H1 (cell line): ENCODE measurements around the gene MAPK8IP3. TPM values are rescaled to one million over a fixed set of nuclear protein-coding genes. Genes with fewer than 3 reads are reported as not detected.
A peak's percentile ranks its signal among the peaks of the same experiment; 100 is the strongest.

Source experiments
- CTCF ChIA-PET: fragments of 300-600 bp; sonication (Branson Sonifier 250); formaldehyde crosslinking; loops from one replicate; lab custom pipeline; 2021; ENCODE audit not compliant: partially characterized antibody; lab: Charles Lee
- POLR2A ChIA-PET: fragments of 300-600 bp; sonication (Branson Sonifier 250); formaldehyde crosslinking; loops from one replicate; lab custom pipeline; 2021; ENCODE audit warnings: inconsistent platforms; ENCODE audit not compliant: partially characterized antibody; lab: Charles Lee
- DNase-seq, 2 experiments: peaks; one replicate each; pipeline versions ENCODE4 v3.0.0 to v3.0.0-alpha.2; 2010 to 2022; ENCODE audit warnings: low spot score in 2 of 2, low read depth in 1 of 2, mixed read lengths in 1 of 2
- FAIRE-seq: peaks from 2 replicates; lab custom pipeline; 2011; peaks lifted over from hg19 to GRCh38; lab: Jason Lieb, UNC
- H2AFZ ChIP-seq: 2 replicates; pipeline ENCODE4 v1.8.1; 2012; ENCODE audit warnings: low read length, inconsistent platforms
- H2AK5ac ChIP-seq: 2 replicates; pipeline ENCODE4 v1.6.1; 2013; ENCODE audit warnings: low read depth, low read length
- H2BK120ac ChIP-seq: replicated peaks from 2 replicates; pipeline ENCODE3; 2013; ENCODE audit warnings: low read depth, low read length, inconsistent platforms
- H2BK12ac ChIP-seq: 2 replicates; pipeline ENCODE4 v1.6.1; 2013; ENCODE audit warnings: low read depth, low read length
- H2BK15ac ChIP-seq: 2 replicates; pipeline ENCODE4 v1.6.1; 2013; ENCODE audit warnings: low read length
- H2BK20ac ChIP-seq: 2 replicates; pipeline ENCODE4 v1.6.1; 2013; ENCODE audit warnings: low read length
- H2BK5ac ChIP-seq: 2 replicates; pipeline ENCODE4 v1.6.1; 2013; ENCODE audit warnings: low read depth, low read length
- H3K14ac ChIP-seq: 2 replicates; pipeline ENCODE4 v1.6.1; 2013; ENCODE audit warnings: inconsistent platforms; ENCODE audit not compliant: insufficient read length
- H3K18ac ChIP-seq: 2 replicates; pipeline ENCODE4 v1.6.1; 2013; ENCODE audit warnings: low read length; ENCODE audit errors: extremely low read depth
- H3K23ac ChIP-seq: 2 replicates; pipeline ENCODE4 v1.6.1; 2013; ENCODE audit warnings: inconsistent platforms; ENCODE audit not compliant: insufficient read length
- H3K23me2 ChIP-seq: 2 replicates; pipeline ENCODE4 v1.6.1; 2013; ENCODE audit warnings: low read depth, low read length
- H3K27ac ChIP-seq: 2 replicates; pipeline ENCODE4 v1.6.1; 2011; ENCODE audit warnings: low read depth, low read length, inconsistent platforms
- H3K27me3 ChIP-seq, 4 experiments: replicated peaks in 1 of 4; 1 replicate in 1 of 4; 2 replicates in 3 of 4; pipeline versions ENCODE4 v1.6.1 to v1.8.1; 2011 to 2013; ENCODE audit warnings: low read length in 3 of 4, mild to moderate bottlenecking in 3 of 4, inconsistent platforms in 2 of 4, mixed read lengths in 2 of 4, moderate library complexity in 1 of 4; ENCODE audit not compliant: control insufficient read depth in 3 of 4, insufficient read depth in 3 of 4; ENCODE audit errors: extremely low read depth in 1 of 4
- H3K36me3 ChIP-seq, 4 experiments: 2 replicates each; pipeline versions ENCODE4 v1.6.1 to v1.8.1; 2011 to 2013; ENCODE audit warnings: mild to moderate bottlenecking in 4 of 4, low read length in 3 of 4, moderate library complexity in 2 of 4, control low read depth in 1 of 4, inconsistent platforms in 1 of 4; ENCODE audit not compliant: insufficient read depth in 4 of 4, control insufficient read depth in 2 of 4
- H3K4ac ChIP-seq: replicated peaks from 2 replicates; pipeline ENCODE3; 2013; ENCODE audit warnings: low read length, low read depth, mixed read lengths, inconsistent platforms; ENCODE audit not compliant: insufficient read length
- H3K4me1 ChIP-seq, 4 experiments: replicated peaks in 1 of 4; 1 replicate in 1 of 4; 2 replicates in 3 of 4; pipeline versions ENCODE4 v1.6.1 to v1.8.1; 2011 to 2013; ENCODE audit warnings: low read length in 3 of 4, inconsistent platforms in 2 of 4, mixed read lengths in 1 of 4; ENCODE audit not compliant: insufficient read depth in 4 of 4, control insufficient read depth in 3 of 4
- H3K4me2 ChIP-seq, 2 experiments: 2 replicates each; pipeline versions ENCODE4 v1.6.1 to v1.8.1; 2011 to 2013; ENCODE audit warnings: low read depth in 2 of 2, low read length in 2 of 2, control low read depth in 1 of 2, inconsistent platforms in 1 of 2, mild to moderate bottlenecking in 1 of 2; ENCODE audit not compliant: insufficient read depth in 1 of 2
- H3K4me3 ChIP-seq, 4 experiments: fragments of 200-600, 300-600 bp in 1 of 4; sonication (generic), shearing (Covaris generic), sonication (Bioruptor Twin) in 1 of 4; 2 replicates each; pipeline versions ENCODE4 v1.5.1 to v1.8.1; 2011 to 2016; ENCODE audit warnings: low read length in 4 of 4, low read depth in 3 of 4, control low read depth in 2 of 4, inconsistent platforms in 2 of 4, mild to moderate bottlenecking in 2 of 4, mixed read lengths in 1 of 4, moderate library complexity in 1 of 4; ENCODE audit not compliant: insufficient read depth in 2 of 4; ENCODE audit errors: extremely low read depth in 1 of 4
- H3K56ac ChIP-seq: replicated peaks from 2 replicates; pipeline ENCODE3; 2013; ENCODE audit warnings: low read depth, mild to moderate bottlenecking, mixed read lengths, low read length, inconsistent platforms; ENCODE audit not compliant: insufficient read length
- H3K79me1 ChIP-seq: 2 replicates; pipeline ENCODE4 v1.6.1; 2013; ENCODE audit warnings: low read depth, low read length, control low read depth
- H3K79me2 ChIP-seq, 2 experiments: 2 replicates each; pipeline versions ENCODE4 v1.6.1 to v1.8.1; 2012 to 2013; ENCODE audit warnings: low read length in 2 of 2, mild to moderate bottlenecking in 2 of 2, inconsistent platforms in 1 of 2; ENCODE audit not compliant: insufficient read depth in 2 of 2, control insufficient read depth in 1 of 2
- H3K9ac ChIP-seq, 4 experiments: replicated peaks in 1 of 4; 1 replicate in 1 of 4; 2 replicates in 3 of 4; pipeline versions ENCODE4 v1.6.1 to v1.8.1; 2011 to 2013; ENCODE audit warnings: low read depth in 3 of 4, low read length in 3 of 4, control low read depth in 2 of 4, mild to moderate bottlenecking in 2 of 4, moderate library complexity in 2 of 4, inconsistent platforms in 1 of 4; ENCODE audit errors: extremely low read depth in 1 of 4
- H3K9me3 ChIP-seq, 2 experiments: 2 replicates each; pipeline versions ENCODE4 v1.6.1 to v1.8.1; 2012 to 2013; ENCODE audit warnings: mild to moderate bottlenecking in 2 of 2, moderate library complexity in 2 of 2, control low read depth in 1 of 2, inconsistent platforms in 1 of 2, low read depth in 1 of 2, low read length in 1 of 2, mixed read lengths in 1 of 2; ENCODE audit not compliant: insufficient read depth in 2 of 2
- H4K20me1 ChIP-seq, 2 experiments: replicated peaks in 1 of 2; 2 replicates each; pipeline versions ENCODE3 to v1.8.1; 2011 to 2013; ENCODE audit warnings: inconsistent platforms in 2 of 2, low read length in 2 of 2, mild to moderate bottlenecking in 1 of 2; ENCODE audit not compliant: insufficient read depth in 2 of 2, control insufficient read depth in 1 of 2
- H4K5ac ChIP-seq: 2 replicates; pipeline ENCODE4 v1.6.1; 2013; ENCODE audit warnings: low read length, low read depth, mixed read lengths, inconsistent platforms; ENCODE audit not compliant: insufficient read length
- H4K8ac ChIP-seq: 2 replicates; pipeline ENCODE4 v1.8.0; 2013; ENCODE audit warnings: mild to moderate bottlenecking, moderate library complexity, low read length, inconsistent platforms; ENCODE audit not compliant: insufficient read depth; ENCODE audit errors: extremely low read depth
- H4K91ac ChIP-seq: replicated peaks from 2 replicates; pipeline ENCODE3; 2013; ENCODE audit warnings: low read length, mixed read lengths, inconsistent platforms; ENCODE audit not compliant: insufficient read length
- SP2 ChIP-seq: IDR thresholded peaks from 2 replicates; pipeline ENCODE4 v1.6.1; 2012; ENCODE audit warnings: mild to moderate bottlenecking, low read length, inconsistent platforms
- TAF1 ChIP-seq: IDR thresholded peaks from 2 replicates; pipeline ENCODE4 v1.6.1; 2011; ENCODE audit warnings: mild to moderate bottlenecking, low read depth, low read length
- WGBS, 2 experiments: shearing (Covaris generic) in 1 of 2; methylation state at CpG; one replicate each; pipeline versions ENCODE4 v1.1.6 to v1.1.7; 2013 to 2015; ENCODE audit warnings: low lambda C conversion rate in 2 of 2, mixed read lengths in 2 of 2, inconsistent platforms in 1 of 2, low coverage in 1 of 2, missing lambda C conversion rate in 1 of 2; ENCODE audit not compliant: insufficient replicate concordance in 2 of 2, insufficient coverage in 1 of 2, insufficient read length in 1 of 2; ENCODE audit errors: extremely low coverage in 1 of 2, missing lambda C conversion rate in 1 of 2; 5-methylcytosine and 5-hydroxymethylcytosine counted together
- polyA plus RNA-seq, 7 experiments: library from polyadenylated mRNA; depleted of rRNA in 3 of 7; stranded (reverse) in 5 of 7; unstranded in 2 of 7; fragments of >200 nt in 5 of 7; fragments of 200-250 nt in 2 of 7; gene quantifications; 1 replicate in 5 of 7; 2 replicates in 1 of 7; 4 replicates in 1 of 7; pipeline versions ENCODE4 v1.2.1 to v1.2.3, GENCODE V29; 2011 to 2013; ENCODE audit warnings: missing spikeins in 2 of 7, mixed read lengths in 2 of 7
- total RNA-seq: library from RNA; stranded (reverse); fragmentation: NEBNext Ultra II Directional; extraction: Animal tissue kit (Norgen Biotek cat#: 25700); gene quantifications from 2 replicates; pipeline ENCODE4 v1.2.1, GENCODE V29; 2021

Gene MAPK8IP3
- total and polyA plus RNA-seq, 2 of the 8 experiments (the other 6 are each of a cell fraction or from before 2014, with no cell fraction given), result 16.9 to 43.4 TPM

DNA sequence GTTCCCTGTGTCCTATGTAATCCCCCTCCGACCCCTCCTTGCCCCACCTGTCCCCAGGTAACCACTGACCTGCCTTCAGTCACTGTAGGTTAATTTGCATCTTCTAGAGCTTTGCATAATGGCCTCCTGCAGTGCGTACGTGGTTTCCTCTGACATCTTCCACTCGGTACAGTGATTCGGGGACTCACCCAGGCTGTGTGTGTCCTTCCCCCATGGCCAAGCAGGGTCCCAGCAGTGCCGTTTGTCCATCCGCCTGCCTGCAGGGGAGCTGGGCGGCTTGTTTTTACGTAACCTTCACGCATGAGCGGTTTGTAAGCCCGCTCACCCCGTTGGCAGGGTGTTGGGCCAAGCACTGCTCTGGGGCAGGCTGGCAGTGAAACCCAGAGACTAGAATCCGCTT is 7.9 kb downstream of the MAPK8IP3 start:
- POLR2A ChIA-PET, result interaction anchor here (1.0 to 2.2 kb wide), 4 partner anchors 8 to 34 kb away, joined by 3 to 5 read pairs (median 4); partner anchors contain the start of gene MAPK8IP3
- H4K20me1 ChIP-seq, result peaks cover 5 to 20% of the 10 kb centered on the region in 2 experiments

More for the DNA sequence above, 7.9 kb downstream of the MAPK8IP3 start:
- H3K4ac ChIP-seq, result no peak overlapping the region
- DNase-seq, result no peak
- H4K91ac ChIP-seq, result peak overlapping the region; percentile 66
- 0 out of 8 replicates have a peak overlapping the region, but pooled peaks of 2 of the 4 experiments have one; percentile 0 to 10 for H3K4me3 ChIP-seq
- H2BK5ac ChIP-seq, result 0 out of 2 replicates have a peak overlapping the region, but pooled peaks have one; percentile 3
- H3K4me1 ChIP-seq, result peaks cover 9 to 16% (median 13%) of the 10 kb centered on the region in 4 experiments
- 56% methylated on average over 14 of the region's 14 CpGs; no CpG with 5 or more reads in 1 of the 2 experiments for WGBS, 2 experiments
- no peak overlapping the region for H2BK120ac ChIP-seq
- no peaks in the 10 kb centered on the region for H3K23me2 ChIP-seq
- no peak for FAIRE-seq
- peak overlapping the region; percentile 10; the same call in 1 of the 2 replicates for H3K18ac ChIP-seq
- H2AK5ac ChIP-seq, result 0 out of 2 replicates have a peak overlapping the region, but pooled peaks have one; percentile 54
- no peaks in the 10 kb centered on the region for H3K27me3 ChIP-seq
- TF ChIP-seq TAF1 (0 out of 2 replicates have a peak, but pooled peaks have one; percentile 22), SP2 (no peak)
- H3K79me2 ChIP-seq, result peaks cover 2 to 49% of the 10 kb centered on the region in 2 experiments; a peak in 3 of 4 replicates
- H3K23ac ChIP-seq, result no peak overlapping the region
- no peak overlapping the region for H2AFZ ChIP-seq
- H3K36me3 ChIP-seq, result no peaks in the 10 kb centered on the region
- H3K4me2 ChIP-seq, result peak overlapping the region; percentile 56 to 58
- H2BK15ac ChIP-seq, result no peak overlapping the region
- H2BK20ac ChIP-seq, result no peak overlapping the region
- CTCF ChIA-PET, result no interaction called here
- H2BK12ac ChIP-seq, result no peak overlapping the region; the same call in 1 of the 2 replicates
- H3K27ac ChIP-seq, result no peak overlapping the region
- H4K5ac ChIP-seq, result no peak overlapping the region
- H3K9ac ChIP-seq, result peak overlapping the region in 2 of 4 experiments; percentile 15 to 36; a peak in 1 of 7 replicates
- H4K8ac ChIP-seq, result peak overlapping the region; percentile 90; the same call in 1 of the 2 replicates
- H3K56ac ChIP-seq, result no peak overlapping the region
- no peak overlapping the region for H3K14ac ChIP-seq
- peaks cover 11% of the 10 kb centered on the region for H3K79me1 ChIP-seq
- H3K9me3 ChIP-seq, result no peaks in the 10 kb centered on the region
